HAP-1 (cell line): Measurements from ENCODE around the gene IFI27L1.
"Not testable (repeated sequence)": the region's sequence is repeated elsewhere in the genome, so short reads cannot be mapped to it uniquely, and the experiment has no call there.

Experiments used
- DNase-seq, 2 experiments: peaks; one replicate each; pipeline ENCODE4 v3.0.0-alpha.2; 2016 to 2020; ENCODE audit warnings: low spot score in 2 of 2
- H3K27me3 ChIP-seq: fragments of 250-450 bp; sonication (Bioruptor Pico); 2 replicates; pipeline ENCODE4 v1.5.1; 2020; ENCODE audit warnings: low read depth, mild to moderate bottlenecking, moderate library complexity
- H3K36me3 ChIP-seq: fragments of 250-450 bp; sonication (Bioruptor Pico); replicated peaks from 2 replicates; pipeline ENCODE4 v1.5.1; 2020; ENCODE audit warnings: mild to moderate bottlenecking
- H3K4me1 ChIP-seq: fragments of 250-450 bp; sonication (Bioruptor Pico); 2 replicates; pipeline ENCODE4 v1.5.1; 2020; ENCODE audit warnings: mild to moderate bottlenecking
- H3K4me3 ChIP-seq: fragments of 250-450 bp; sonication (Bioruptor Pico); 2 replicates; pipeline ENCODE4 v1.5.1; 2020; ENCODE audit warnings: mild to moderate bottlenecking, moderate library complexity
- H3K9me3 ChIP-seq: fragments of 250-450 bp; sonication (Bioruptor Pico); 2 replicates; pipeline ENCODE4 v1.5.1; 2020; ENCODE audit warnings: mild to moderate bottlenecking, moderate library complexity
- in situ Hi-C: fragments of 300-500 bp; cut with MboI; formaldehyde crosslinking; loops from 3 replicates; pipeline ENCODE4 v1.14.3; 2020; ENCODE audit warnings: low sequenced_read_pairs, inconsistent platforms, mixed read lengths

The IFI27L1 gene

DNA sequence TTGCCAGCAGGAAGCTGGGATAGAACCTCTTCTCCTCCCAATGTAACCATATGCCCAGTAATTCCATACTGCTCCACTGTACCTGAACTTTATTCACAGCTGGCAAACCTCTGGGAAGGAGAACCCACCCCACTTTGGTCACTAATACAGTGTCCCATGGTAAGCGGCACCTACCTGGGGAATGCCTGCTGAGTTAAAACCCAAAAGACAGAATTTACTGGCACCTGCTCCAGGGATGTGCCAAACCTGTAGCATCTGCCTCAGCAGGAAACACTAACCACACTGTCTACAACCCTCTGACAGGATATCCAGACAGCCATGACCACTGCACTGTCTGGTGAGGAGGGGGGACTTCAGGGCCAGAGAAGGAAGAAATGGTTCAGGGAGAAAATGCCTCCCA, 26.7 kb upstream of the IFI27L1 start:
- H3K27me3 ChIP-seq: no peaks in the 10 kb centered on the region
- H3K4me3 ChIP-seq: no peak overlapping the region
- in situ Hi-C loops: no loop called here
- H3K9me3 ChIP-seq: no peaks in the 10 kb centered on the region
- H3K4me1 ChIP-seq: peaks cover 1% of the 10 kb centered on the region
- H3K36me3 ChIP-seq: peaks cover 94% of the 10 kb centered on the region
- no peak for DNase-seq

DNA sequence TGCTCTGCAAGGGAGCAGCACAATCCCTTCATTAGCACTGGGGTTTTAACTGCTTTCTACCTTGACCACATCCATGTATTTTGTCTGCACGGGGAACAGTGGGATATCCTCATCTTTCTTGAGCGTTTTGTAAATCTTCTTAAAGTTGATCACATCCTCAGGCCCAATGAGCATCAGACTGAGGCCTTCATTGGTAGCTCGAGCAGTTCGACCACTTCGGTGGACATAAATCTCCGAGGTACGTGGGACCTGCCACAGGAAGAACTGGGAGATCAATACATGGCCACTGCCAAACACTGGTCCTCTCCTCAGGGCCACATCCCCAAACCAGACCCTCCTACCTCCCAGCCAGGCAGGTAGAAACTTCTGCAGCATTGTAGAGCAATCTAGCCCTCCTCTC, 26.2 kb upstream of the IFI27L1 start:
- peaks cover 94% of the 10 kb centered on the region for H3K36me3 ChIP-seq

DNA sequence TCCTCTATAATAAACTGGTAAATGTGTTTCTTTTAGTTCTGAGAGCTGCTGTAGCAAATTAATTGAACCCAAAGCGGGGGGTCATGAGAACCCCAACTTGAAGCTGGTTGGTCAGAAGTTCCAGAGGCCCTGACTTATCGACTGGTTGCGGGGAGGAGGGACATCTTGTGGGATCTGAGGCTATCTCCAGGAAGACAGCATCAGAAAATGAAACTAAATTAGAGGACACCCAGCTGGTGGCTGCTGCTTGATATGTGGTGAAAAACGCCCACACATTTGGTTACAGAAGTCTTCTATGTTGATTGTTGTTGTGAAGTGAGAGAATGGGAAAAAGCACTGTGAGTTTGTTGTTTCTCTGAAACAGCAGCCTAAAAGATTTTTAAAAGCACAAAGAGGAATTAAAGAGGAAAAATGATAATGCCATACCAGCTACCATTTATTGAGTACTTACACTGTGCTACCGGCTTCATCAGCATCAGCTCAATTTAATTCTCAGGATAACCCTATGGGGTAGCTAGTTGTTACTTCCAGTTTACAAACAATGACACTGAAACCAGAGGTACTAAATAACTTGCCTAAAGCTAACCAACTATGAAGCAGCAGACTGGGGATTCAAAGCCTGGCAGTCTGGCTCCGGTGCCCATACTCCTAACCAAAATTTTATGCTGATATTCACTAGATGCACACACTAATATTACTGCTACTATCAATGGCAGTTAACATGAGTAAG, 24.4 kb upstream of the IFI27L1 start:
- H3K9me3 ChIP-seq: no peaks in the 10 kb centered on the region
- H3K4me1 ChIP-seq: no peaks in the 10 kb centered on the region
- in situ Hi-C loops: no loop called here
- no peak for DNase-seq
- no peaks in the 10 kb centered on the region for H3K27me3 ChIP-seq
- no peak overlapping the region for H3K4me3 ChIP-seq
- peaks cover 94% of the 10 kb centered on the region for H3K36me3 ChIP-seq

More for the DNA sequence above, 26.2 kb upstream of the IFI27L1 start:
- Histone ChIP-seq H3K27me3 (no peaks in the 10 kb centered on the region), H3K9me3 (no peaks in the 10 kb centered on the region), H3K4me1 (no peaks in the 10 kb centered on the region), H3K4me3 (no peak overlapping the region)
- in situ Hi-C loops: no loop called here
- no peak for DNase-seq

DNA sequence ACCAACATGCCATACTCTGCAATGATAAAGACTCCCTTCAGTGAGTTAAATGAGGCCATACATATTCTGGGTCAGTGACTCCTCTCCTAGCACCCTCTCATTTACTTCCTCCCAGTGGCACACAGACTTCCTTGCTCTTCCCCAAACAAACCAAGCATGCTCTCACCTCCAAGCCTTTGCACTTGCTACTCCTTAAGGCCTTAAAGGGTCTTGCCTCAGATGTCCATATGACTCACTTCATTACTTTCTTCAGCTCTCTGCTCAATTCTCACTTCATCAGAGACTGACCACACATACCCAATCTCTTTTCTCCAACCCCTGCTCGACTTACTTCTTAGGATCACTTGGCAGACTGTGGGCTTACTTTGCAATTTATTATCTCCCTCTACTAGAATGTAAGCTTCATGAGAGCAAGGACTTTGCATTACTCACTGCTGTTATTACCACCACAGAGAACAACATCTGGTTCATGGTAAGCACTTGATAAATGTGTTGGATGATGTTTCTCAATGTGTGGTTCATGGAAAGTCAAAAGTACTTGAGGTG, 22.9 kb upstream of the IFI27L1 start:
- peaks cover 93% of the 10 kb centered on the region for H3K36me3 ChIP-seq
- H3K4me3 ChIP-seq: no peak overlapping the region
- no peak for DNase-seq
- 0 out of 2 replicates have a peak, but pooled peaks cover 3% of the 10 kb centered on the region for H3K4me1 ChIP-seq
- no peaks in the 10 kb centered on the region for H3K9me3 ChIP-seq
- in situ Hi-C loops: no loop called here
- H3K27me3 ChIP-seq: no peaks in the 10 kb centered on the region

DNA sequence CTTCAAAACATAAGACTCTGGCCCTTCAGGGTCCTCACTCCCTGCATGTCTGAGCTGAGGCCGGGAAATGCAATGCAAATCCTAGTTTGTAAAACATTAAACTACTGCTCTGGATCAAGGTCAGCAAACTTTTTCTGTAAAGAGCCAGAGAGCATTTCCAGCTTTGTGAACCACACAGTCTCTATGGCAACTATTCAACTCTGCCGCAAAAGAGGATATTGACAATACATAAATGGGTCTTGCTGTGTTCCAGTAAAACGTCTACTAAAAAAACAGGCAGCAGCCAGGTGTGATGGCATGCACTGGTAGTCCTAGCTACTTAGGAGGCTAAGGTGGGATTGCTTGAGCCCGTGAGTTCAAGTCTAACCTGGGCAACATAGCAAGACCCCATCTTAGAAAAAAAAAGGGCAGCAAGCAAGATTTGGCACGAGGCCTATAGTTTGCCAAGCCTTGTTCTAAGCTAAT, 22.4 kb upstream of the IFI27L1 start:
- H3K9me3 ChIP-seq: no peaks in the 10 kb centered on the region
- 0 out of 2 replicates have a peak, but pooled peaks cover 6% of the 10 kb centered on the region for H3K4me1 ChIP-seq
- no peak for DNase-seq
- in situ Hi-C loops: no loop called here
- no peak overlapping the region for H3K4me3 ChIP-seq
- peaks cover 90% of the 10 kb centered on the region for H3K36me3 ChIP-seq
- H3K27me3 ChIP-seq: no peaks in the 10 kb centered on the region

DNA sequence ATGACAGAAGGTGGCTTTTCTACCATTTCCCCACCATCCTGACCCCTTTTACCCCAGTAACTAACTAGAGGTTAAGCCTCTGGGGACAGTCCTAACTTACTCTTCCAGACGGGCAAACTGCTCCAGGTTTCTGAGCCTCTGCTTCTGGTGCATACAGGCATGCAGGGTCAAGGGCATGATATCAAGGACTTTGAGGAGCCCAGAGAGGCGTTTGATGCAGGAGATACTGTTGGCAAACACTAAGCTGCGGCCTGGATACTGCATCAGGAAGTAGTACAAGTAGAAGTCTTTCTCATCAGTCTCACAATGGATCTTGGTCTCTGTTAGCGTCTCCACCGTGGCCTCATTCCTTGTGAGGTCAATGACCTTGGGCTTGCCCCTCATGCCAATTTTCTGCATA, 21.1 kb upstream of the IFI27L1 start:
- DNase-seq: no peak
- Histone ChIP-seq H3K9me3 (no peaks in the 10 kb centered on the region), H3K4me1 (0 out of 2 replicates have a peak, but pooled peaks cover 6% of the 10 kb centered on the region), H3K36me3 (peaks cover 77% of the 10 kb centered on the region), H3K4me3 (no peak overlapping the region), H3K27me3 (no peaks in the 10 kb centered on the region)
- in situ Hi-C loops: no loop called here

DNA sequence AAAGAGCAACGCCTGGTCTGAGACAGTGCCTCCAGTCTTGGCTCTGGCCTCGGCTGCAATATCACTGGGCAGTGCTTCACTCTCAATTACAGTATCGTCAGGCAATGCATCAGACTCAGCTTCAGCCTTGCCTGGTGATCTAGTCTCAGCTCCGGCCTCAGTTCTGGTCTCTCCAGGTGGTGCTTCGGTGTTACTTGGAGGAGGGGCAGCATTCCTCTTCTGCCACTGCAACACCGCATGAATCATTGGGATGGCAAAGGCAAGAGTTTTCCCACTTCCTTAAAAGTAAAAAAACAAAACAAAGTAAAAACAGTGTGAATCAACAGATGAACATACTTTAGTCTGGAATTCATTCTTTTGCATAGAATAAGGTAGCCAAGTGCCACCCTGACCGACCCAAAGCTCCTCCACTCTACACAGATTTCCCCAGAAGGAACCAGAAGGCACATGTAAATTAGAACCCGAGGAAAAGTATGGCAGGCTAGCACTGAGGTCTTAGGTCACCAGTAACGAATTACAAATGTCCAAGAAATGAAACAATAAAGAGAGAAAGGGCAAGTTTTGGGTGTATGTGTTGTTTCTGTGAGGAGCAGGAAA, 18.7 kb upstream of the IFI27L1 start:
- H3K27me3 ChIP-seq: no peaks in the 10 kb centered on the region
- H3K9me3 ChIP-seq: no peaks in the 10 kb centered on the region; the same call in 1 of the 2 replicates
- H3K4me3 ChIP-seq: no peak overlapping the region
- in situ Hi-C loops: no loop called here
- no peak for DNase-seq
- H3K36me3 ChIP-seq: peaks cover 55% of the 10 kb centered on the region
- H3K4me1 ChIP-seq: peaks cover 9% of the 10 kb centered on the region; the same call in 1 of the 2 replicates

DNA sequence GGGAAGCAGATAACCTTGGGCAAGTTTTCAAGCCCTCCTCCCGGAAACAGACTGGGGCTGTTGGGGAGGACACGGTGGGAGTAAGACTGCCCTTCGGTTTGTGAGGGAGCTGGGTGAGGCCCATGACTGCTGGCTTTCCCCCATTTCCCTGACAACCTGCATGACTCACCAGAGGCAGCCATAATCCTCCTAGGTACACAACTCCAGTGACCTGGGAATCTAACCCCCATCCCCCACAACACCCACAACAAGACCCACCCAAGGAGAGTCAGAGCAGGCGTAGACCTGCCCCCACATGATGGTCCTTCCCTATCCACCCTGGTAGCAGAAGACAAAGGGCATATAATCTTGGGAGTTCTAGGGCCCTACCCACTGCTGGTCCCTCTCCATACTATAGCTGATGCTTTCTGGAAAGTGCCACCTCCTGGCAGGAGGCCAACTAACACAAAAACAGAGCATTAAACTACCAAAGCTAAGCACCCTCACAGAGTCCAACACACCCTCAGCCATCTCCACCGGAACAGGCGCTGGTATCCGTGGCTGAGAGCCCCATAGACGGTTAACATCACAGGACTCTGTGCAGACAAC, 14.9 kb upstream of the IFI27L1 start:
- Histone ChIP-seq H3K27me3 (no peaks in the 10 kb centered on the region), H3K4me1 (peaks cover 9% of the 10 kb centered on the region; the same call in 1 of the 2 replicates), H3K9me3 (peaks cover 15% of the 10 kb centered on the region), H3K36me3 (peaks cover 17% of the 10 kb centered on the region), H3K4me3 (no peak overlapping the region)
- in situ Hi-C loops: no loop called here
- peak in 1 of 2 experiments; percentile 35 for DNase-seq

DNA sequence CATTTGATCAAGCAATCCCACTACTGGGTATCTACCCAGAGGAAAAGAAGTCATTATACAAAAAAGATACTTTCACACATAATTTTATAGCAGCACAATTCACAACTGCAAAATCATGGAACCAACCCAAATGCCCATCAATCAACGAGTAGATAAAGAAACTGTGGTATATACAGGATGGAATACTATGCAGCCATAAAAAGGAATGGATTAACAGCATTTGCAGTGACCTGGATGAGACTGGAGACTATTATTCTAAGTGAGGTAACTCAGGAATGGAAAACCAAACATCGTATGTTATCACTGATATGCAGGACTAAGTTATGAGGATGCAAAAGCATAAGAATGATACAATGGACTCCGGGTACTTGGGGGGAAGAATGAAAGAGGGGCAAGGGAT, 9.0 kb upstream of the IFI27L1 start:
- H3K27me3 ChIP-seq, H3K4me1 ChIP-seq, DNase-seq, in situ Hi-C loops, H3K4me3 ChIP-seq: not testable (repeated sequence)
- peaks cover 28% of the 10 kb centered on the region for H3K9me3 ChIP-seq
- H3K36me3 ChIP-seq: peaks cover 11% of the 10 kb centered on the region

DNA sequence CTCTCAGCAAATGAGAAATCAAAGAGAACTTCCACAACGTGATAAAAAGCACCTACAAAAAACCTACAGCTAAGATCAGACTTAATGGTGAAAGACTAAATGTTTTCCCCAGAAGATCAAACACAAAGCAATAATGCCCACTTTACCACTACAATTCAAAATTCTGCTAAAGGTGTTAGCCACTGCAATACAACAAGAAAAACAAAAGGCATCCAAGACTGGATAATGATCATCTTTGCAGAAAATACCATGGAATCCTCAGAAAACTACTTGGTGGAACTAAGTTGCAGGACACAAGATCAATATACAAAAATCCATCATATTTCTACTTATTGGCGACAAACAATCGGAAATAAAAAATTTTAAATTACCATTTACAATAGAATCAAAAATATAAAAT, 6.6 kb upstream of the IFI27L1 start:
- in situ Hi-C loops: no loop called here
- peaks cover 25% of the 10 kb centered on the region for H3K9me3 ChIP-seq
- no peak for DNase-seq
- no peaks in the 10 kb centered on the region for H3K27me3 ChIP-seq
- H3K4me1 ChIP-seq: peaks cover 5% of the 10 kb centered on the region; the same call in 1 of the 2 replicates
- H3K4me3 ChIP-seq: no peak overlapping the region
- peaks cover 35% of the 10 kb centered on the region for H3K36me3 ChIP-seq

DNA sequence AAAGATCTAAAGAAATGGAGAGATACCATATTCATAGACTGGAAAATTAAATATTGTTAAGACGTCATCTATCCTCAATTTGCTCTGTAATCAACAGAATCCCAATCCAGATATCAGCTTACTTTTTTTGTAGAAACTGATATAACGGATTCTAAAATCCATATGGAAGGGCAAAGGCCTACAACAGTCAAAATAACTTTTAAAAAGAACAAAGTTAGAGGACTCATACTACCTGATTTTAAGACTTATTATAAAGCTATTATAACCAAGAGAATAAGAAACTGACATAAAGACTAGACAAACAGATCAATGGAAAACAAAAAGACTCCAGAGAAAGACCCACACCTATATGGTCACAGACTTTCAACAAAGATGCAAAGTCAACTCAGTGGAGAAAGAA, 6.1 kb upstream of the IFI27L1 start:
- no peak for DNase-seq
- Histone ChIP-seq H3K27me3 (no peaks in the 10 kb centered on the region), H3K9me3 (peaks cover 21% of the 10 kb centered on the region), H3K4me3 (no peak overlapping the region), H3K4me1 (peaks cover 7% of the 10 kb centered on the region; the same call in 1 of the 2 replicates), H3K36me3 (peaks cover 35% of the 10 kb centered on the region)
- in situ Hi-C loops: no loop called here

DNA sequence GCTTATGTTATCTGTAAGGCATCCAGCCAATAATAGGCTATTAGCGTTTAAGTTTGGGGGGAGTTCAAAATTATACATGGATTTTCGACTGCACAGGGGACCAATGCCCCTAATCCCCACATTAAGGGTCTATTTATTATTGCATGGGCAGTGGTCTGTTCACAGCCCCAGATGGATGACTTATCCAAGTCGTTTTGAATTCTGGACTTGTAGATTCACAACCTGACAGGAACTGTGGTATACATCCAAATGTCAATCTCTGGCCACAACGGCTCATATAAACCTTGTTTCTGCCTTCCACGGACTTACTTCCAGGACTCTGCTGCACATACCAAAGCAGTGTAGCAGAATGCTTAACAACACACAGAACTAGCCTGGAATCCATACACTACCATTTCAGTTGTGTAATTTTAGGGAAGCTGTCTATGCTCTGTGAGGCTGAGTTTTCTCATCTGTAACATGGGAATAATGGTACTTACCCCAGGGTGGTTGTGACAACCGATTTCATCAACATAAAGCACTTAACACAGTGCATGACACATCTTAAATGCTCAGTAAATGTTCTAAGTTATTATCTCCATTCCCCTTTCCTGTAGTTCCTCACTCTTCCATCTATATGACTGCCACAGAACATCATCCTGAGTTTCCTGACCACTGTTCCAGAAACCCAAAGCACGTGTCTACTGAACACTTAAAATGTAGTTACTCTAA, 3.8 kb upstream of the IFI27L1 start:
- peaks cover 35% of the 10 kb centered on the region for H3K36me3 ChIP-seq
- in situ Hi-C loops: no loop called here
- H3K4me1 ChIP-seq: peaks cover 11% of the 10 kb centered on the region
- no peak for DNase-seq
- no peaks in the 10 kb centered on the region for H3K27me3 ChIP-seq
- H3K9me3 ChIP-seq: peaks cover 12% of the 10 kb centered on the region
- no peak overlapping the region for H3K4me3 ChIP-seq

DNA sequence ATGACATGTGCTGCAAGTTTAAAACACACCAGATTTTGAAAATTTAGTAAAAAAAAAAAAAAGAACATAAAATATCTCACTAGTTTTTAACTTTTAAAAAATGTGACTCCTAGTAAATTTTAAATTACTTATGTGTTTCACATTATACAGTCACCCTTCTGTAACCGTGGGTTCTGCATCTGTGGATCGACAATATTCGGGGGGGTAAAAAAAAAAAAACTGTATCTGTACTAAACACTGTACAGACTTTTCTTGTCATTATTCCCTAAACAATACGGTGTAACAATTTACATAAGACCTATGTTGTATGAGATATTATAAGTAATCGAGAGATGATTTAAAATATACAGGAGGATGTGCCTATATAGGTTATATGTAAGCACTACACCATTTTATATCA, 3.3 kb upstream of the IFI27L1 start:
- H3K4me3 ChIP-seq: no peak overlapping the region
- no peak for DNase-seq
- no peaks in the 10 kb centered on the region for H3K27me3 ChIP-seq
- peaks cover 38% of the 10 kb centered on the region for H3K36me3 ChIP-seq
- in situ Hi-C loops: no loop called here
- peaks cover 15% of the 10 kb centered on the region for H3K4me1 ChIP-seq
- peaks cover 16% of the 10 kb centered on the region for H3K9me3 ChIP-seq
